ENCODE results near the gene MAP3K4.

The MAP3K4 gene

DNA sequence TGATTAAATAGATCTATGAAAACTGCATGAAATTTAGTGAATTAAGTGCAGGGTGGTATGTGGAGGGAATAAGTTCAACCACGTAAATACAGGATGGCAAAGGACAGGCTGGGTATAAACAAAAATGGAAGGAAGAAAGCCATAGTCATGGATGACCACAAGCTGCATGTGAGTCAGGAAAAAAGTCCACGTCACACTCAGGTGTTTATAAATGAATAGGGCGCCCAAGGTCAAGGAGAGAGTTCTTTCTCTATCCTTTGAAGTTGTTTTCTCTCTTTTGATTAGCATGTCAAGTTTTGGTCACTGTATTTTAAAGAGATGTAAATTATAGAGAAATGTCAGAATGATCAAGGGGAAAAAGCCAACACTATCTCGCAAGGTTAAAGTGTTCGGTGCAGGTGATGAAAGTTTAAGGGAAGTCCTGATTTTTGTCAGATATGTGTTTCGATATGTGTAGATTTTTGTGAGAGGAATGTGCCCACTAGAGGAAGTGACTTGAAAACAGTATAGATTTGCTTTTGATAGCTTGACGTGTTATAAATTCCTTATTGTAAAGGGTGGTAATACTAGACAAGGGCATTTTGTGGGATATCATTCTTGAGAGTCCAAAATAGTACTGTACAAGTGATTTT lies 58.7 kb downstream of the MAP3K4 start:
- DNase-seq = no peak

DNA sequence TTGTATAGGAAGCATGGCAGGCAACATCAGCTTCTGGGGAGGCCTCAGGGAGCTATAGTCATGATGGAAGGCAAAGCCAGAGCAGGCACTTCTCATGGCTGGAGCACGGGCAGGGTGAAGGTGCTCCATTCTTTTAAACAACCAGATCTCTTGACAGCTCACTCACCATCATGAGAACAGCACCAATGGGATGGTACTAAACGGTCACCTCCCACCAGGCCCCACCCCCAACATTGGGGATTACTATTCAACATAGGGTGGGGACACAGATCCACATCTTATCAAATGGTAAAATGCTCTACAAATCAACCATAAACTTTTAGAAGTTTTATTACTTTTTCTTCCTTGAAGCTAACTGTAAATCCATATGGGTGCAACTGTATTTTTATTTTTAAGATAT lies 61.5 kb downstream of the MAP3K4 start:
- DNase-seq = no peak

DNA sequence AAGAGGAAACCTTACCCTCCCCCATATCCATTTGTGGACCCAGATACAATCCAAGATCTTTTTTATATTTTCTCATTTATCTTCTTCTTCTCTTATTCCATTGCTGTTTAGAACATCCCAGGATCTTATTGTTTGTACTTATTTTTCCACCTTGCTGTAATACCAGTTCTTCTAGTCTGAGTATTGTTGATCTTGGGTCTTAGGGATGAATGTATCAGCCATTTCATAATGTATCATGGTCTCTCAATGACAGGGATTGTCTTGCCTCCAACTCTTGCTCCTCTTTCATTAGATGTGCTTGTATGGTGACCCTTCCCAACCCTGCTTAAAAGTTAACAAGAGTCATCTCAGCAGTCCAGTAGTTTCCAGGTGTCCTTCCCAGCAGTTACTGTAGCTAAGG lies 63.3 kb downstream of the MAP3K4 start:
- DNase-seq = no peak

- no peak for DNase-seq
These were observed 64.9 kb downstream of the MAP3K4 start for GRCh38 chr6:161056451-161056850.

DNA sequence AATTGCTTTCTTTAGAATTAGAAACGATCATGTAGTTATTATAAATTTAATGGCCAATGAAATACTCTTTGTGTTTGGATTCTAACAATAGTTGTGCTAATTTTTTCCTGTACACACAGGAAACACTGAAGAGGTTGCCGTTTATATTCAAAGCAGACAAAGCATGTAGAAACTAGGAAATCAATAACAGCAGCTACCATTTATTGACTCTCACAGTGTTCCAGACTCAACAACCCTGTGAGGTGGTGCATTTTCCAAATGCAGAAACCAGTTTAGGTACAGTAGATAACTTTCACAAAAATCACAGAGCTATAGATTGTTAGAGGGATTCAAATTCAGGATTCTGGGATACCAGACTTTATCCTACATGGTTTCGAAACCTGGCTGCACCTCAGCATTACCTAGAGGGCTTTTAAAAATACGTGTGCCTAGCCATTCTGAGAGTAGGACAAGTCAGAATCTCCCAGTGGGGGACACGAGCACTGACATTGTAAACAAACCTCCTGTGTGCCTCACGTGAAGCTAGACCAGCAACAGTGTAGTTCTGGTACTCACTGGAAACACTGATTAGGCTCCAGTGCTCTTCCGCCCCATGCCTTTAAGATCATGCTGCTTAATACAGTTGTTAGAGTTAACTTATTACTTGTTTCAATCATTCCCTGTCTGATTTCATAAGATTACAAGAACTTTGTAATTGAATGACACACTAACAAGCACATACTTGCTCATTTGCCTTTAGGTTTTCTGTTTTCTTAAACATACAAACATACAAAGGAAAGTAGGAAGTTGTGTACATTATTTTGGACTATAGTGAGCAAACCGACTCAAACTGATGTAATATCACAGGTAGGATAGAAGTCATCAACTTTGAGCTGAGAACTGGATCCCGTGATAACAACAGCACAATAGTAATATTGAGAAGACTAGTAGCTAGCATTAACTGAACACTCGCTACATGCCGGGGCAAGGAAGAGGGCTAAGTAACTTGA lies 65.8 kb downstream of the MAP3K4 start:
- DNase-seq = no peak

GRCh38 chr6:161058741-161059140 lies 67.2 kb downstream of the MAP3K4 start:
- no peak for DNase-seq

- DNase-seq = no peak
These were observed 70.0 kb downstream of the MAP3K4 start for GRCh38 chr6:161061576-161061975.

DNA sequence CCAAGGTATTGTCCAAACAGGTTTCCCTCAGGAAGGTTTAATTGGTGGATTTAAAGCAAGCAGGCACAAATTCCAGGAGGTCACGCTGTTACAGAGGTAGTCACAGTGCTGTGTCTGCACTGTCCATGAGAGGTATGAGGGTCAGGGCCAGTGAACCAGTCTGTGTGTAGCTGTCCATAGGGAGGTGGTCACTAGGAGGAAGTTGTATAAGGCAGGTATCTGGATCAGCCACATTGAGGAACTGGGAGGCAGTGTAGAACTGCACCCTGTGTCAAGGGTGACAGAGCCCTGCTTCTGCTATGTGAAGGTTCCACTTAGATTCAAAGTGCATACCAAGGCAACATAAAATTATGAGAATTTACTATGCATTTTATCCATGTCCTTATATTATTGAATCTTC lies 73.3 kb downstream of the MAP3K4 start:
- no peak for DNase-seq

- DNase-seq = no peak
These were observed 74.9 kb downstream of the MAP3K4 start for GRCh38 chr6:161066511-161066910.

DNA sequence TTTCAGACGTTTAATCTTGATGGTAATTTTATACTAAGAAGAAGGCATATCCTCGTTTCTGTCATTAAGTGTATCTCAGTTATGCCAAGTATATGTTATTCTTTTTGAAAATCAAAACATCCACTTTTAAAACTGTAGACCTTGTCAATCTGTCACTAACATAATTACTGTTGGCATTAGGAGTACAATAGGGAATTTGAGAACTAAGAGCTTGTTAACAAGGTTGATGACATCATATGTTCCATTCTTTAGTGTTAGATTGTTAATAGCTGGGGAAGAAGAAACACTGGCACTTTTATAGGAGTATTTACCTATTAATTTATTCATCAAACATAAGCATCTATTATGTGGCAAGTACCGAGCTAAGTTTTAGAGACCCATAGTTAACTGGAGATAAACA lies 76.2 kb downstream of the MAP3K4 start:
- DNase-seq = no peak

DNA sequence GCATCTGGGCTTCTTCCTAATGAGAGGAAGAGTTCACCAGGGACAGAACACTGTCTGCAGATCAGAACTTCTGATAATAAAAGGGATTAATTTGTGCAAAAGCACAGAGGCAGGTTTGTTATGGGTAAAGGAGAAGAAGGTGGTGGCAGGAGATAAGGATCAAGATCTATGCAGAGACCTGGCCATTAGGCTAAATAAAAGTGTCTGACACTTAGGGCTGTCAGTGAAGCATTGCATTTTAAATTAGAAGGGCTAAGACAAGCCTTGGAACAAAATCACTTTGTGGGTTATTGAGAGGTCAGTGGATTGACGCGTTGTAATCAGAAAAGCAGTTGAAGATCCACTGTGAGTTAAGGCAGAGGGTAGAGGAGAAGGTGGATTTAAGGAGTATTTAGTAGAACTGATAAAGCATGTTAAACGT lies 76.8 kb downstream of the MAP3K4 start:
- DNase-seq = no peak

DNA sequence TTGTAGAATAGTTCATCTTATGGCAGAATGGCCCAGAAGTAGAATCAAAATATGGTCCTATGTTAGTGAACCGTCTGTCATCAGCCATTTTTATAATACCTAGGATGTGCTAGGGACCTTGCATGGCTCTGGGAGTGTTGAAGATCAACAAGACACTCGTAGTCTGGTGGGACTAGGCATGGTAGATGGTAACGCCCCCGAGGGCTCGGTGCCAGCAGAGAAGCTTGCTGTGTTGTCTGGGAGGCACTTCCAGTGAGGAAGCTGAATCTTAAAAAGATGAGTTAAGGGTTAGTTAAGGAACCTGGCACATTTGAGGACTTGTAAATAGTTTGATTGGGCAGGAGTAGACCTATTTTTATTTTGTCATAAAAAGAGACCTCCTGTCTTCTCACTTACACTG lies 82.4 kb downstream of the MAP3K4 start:
- DNase-seq = no peak

DNA sequence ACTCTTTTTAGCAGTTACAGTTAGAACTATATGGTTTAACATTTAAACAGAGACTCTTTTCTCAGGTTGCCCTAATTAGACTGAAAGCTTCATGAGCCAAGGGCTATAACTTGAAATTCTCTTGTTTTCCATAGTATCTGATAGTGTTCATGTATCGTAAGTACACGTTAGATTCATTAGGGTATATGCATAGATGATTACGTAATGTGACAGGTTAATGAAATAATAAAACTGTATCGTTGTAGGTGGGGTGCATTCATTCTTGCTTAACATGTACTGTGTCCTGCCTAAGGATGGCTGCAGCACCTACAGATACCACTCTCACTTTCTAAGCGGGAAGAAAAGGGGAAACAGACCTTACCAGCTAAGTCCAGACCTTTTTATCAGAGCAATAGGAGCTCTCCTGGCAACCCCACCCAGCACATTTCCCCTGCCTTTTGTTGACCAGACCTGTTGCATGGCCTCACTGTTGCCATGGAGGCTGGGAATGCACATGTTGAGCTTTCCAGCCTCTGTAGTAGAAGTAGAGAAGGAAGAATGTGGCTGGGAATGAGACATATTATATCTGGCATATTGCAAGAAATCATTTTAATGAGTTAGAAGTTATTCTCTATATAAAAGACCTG lies 83.0 kb downstream of the MAP3K4 start:
- no peak for DNase-seq

GRCh38 chr6:161076181-161076677 lies 84.7 kb downstream of the MAP3K4 start:
- no peak for DNase-seq

GRCh38 chr6:161079566-161080262 lies 88.1 kb downstream of the MAP3K4 start:
- DNase-seq = peak; percentile 78

DNA sequence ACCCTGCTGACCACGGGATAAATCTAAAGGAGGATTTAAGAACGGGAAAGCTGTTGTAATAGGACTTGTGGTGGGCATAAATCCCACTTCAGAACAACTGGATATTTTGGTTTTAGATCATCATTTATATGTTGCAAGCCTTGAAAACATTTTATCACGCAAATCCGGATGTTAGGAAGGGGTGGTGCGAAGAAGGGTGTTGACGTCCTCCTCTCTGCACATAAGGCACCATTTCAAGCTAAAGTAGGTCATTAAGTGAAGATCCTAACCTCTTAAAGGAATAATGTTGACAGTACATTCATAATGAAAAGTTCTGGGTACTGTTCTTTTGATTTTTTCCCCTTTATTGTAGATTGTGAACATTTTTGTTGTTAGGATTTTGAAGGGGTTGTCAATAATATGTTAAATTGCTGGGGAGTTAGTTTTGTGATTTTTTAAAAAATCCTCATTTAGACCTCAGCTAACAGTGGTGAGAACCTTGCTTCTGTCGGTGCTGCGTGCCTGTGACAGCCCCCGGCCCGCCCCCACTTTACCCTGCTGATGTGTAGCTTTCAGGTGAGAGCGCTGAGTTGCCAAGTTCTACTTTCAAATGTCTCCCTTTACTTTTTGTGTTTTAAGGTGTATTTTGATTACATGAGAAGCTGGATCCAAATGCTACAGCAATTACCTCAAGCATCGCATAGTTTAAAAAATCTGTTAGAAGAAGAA lies 88.8 kb downstream of the MAP3K4 start:
- DNase-seq = no peak

GRCh38 chr6:161082215-161082614 lies 90.6 kb downstream of the MAP3K4 start:
- DNase-seq = no peak

- DNase-seq = no peak
These were observed 93.7 kb downstream of the MAP3K4 start for GRCh38 chr6:161085246-161085645.

DNA sequence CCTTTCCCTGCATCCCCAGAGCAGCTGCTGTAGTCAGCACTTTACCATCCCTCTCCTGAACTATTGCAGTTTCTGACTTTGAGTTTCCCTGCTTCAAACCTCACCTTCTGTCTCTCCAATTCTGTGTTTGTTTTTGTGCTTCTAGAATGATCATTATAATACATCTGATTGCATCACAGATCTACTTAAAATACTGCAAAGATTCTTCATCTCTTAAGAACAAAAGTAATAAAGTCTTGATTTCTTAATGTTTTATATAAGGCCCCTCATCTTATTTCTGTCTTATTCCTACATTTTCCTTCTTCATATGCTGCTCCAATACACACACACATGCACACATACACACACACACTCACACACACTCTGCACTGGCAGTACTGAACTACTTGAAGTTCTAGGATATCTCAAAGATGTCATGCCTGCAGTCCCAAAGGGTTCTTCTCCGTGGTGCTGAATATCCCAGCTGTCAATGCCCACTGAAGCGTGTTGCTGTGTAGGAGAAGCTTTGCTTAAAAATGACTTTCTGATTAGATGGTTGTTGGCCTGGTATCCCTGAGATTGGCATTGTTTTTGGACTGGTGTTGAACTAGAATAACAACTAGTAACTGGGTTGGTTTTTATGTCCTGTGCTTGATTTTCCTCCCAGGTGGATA lies 97.2 kb downstream of the MAP3K4 start:
- DNase-seq = no peak

DNA sequence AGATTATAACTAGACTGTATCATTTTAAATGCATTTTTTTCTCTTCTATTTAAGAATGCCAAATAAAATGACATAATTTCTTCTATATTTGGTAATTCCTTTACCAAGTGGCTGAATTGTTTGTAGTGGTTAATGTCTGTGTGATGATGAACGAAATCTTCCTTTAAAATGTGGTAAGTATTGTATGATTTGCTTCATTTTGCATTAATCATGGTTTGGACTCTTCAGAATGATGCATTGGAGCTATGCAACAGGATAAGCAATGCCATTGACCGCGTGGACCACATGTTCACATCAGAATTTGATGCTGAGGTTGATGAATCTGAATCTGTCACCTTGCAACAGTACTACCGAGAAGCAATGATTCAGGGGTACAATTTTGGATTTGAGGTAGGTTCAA lies 99.6 kb downstream of the MAP3K4 start:
- no peak for DNase-seq

- no peak for DNase-seq
These were observed 100.6 kb downstream of the MAP3K4 start for GRCh38 chr6:161091972-161092701.

All from activated CD4-positive, alpha-beta T cell treated with anti-CD3 and anti-CD28 coated beads for 48 hours (primary cell).